Endothelial cell of umbilical vein (primary cell): ENCODE results near the gene ZCWPW1.

ENCODE experiments used
- EZH2 ChIP-seq: IDR thresholded peaks from 2 replicates; pipeline ENCODE4 v1.6.1; 2012; ENCODE audit warnings: borderline replicate concordance, low read depth, mild to moderate bottlenecking, moderate library complexity, low read length, inconsistent platforms; ENCODE audit not compliant: severe bottlenecking
- GATA2 ChIP-seq: IDR thresholded peaks from 2 replicates; pipeline ENCODE4 v1.7.0; 2011; ENCODE audit warnings: low read depth, mild to moderate bottlenecking, moderate library complexity, mixed read lengths, low read length; ENCODE audit not compliant: insufficient read length, insufficient read depth
- JUN ChIP-seq: IDR thresholded peaks from 2 replicates; pipeline ENCODE4 v1.6.1; 2011; ENCODE audit warnings: borderline replicate concordance, low read depth; ENCODE audit not compliant: insufficient read length, insufficient read depth
- POLR2A ChIP-seq: IDR thresholded peaks from 2 replicates; pipeline ENCODE4 v1.6.1; 2012; ENCODE audit warnings: low read depth, mild to moderate bottlenecking, control low read depth, low read length
- POLR2AphosphoS5 ChIP-seq: IDR thresholded peaks from 2 replicates; pipeline ENCODE4 v1.6.1; 2012; ENCODE audit warnings: low read depth, mild to moderate bottlenecking, control low read depth, low read length, moderate library complexity; ENCODE audit not compliant: insufficient read depth
- TF ChIP-seq, protein P1 (sequence below), 2 donors: IDR thresholded peaks; 1 replicate in 1 of 2; 2 replicates in 1 of 2; pipeline ENCODE4 v1.5.1; 2011; ENCODE audit warnings: low read length in 2 of 2, mild to moderate bottlenecking in 2 of 2, moderate library complexity in 2 of 2, control low read depth in 1 of 2, inconsistent platforms in 1 of 2, low read depth in 1 of 2; ENCODE audit not compliant: insufficient read depth in 1 of 2; ENCODE audit errors: extremely low read depth in 1 of 2

DNA sequence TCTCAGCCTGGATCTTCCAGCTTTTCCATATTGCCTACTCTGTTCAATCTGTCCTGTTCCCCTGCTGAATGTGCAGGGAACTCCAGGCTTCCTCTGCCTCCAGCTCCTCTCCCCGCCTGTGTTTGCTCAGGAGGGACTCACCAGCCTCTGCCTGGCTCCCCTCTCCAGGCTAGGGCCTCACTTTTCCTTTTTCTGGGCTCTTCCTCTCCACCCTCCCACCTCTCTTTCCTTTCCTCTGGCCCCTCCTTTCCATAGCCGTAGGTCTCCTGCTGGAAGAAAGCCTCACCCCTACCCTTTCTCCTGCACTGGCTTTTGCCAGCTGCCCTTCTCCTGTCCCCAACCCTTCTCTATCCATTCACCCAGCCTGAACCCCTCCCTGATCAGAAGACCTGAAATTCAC, 30.3 kb downstream of the ZCWPW1 start:
- TF ChIP-seq POLR2A: no peak
- TF ChIP-seq, protein P1, sequence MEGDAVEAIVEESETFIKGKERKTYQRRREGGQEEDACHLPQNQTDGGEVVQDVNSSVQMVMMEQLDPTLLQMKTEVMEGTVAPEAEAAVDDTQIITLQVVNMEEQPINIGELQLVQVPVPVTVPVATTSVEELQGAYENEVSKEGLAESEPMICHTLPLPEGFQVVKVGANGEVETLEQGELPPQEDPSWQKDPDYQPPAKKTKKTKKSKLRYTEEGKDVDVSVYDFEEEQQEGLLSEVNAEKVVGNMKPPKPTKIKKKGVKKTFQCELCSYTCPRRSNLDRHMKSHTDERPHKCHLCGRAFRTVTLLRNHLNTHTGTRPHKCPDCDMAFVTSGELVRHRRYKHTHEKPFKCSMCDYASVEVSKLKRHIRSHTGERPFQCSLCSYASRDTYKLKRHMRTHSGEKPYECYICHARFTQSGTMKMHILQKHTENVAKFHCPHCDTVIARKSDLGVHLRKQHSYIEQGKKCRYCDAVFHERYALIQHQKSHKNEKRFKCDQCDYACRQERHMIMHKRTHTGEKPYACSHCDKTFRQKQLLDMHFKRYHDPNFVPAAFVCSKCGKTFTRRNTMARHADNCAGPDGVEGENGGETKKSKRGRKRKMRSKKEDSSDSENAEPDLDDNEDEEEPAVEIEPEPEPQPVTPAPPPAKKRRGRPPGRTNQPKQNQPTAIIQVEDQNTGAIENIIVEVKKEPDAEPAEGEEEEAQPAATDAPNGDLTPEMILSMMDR (IDR thresholded peaks at IDR 0.05; ENCODE audit: extremely low read depth in 1 of 2, insufficient read depth in 1 of 2, low read depth in 1 of 2, low read length in 2 of 2): no peak
- no peak for TF ChIP-seq EZH2
- TF ChIP-seq POLR2AphosphoS5: no peak
- TF ChIP-seq JUN: no peak
- no peak for TF ChIP-seq GATA2
